Brain microvascular endothelial cell (primary cell): ENCODE measurements around the gene SLC27A2.
"Not testable (repeated sequence)": the region's sequence is repeated elsewhere in the genome, so short reads cannot be mapped to it uniquely, and the experiment has no call there.

Source experiments
- DNase-seq: peaks from one replicate; pipeline ENCODE4 v3.0.0-alpha.2; 2020
- H3K27ac ChIP-seq: fragments of 250-450 bp; sonication (Bioruptor Pico); 2 replicates; pipeline ENCODE4 v1.5.1; 2020; ENCODE audit warnings: mild to moderate bottlenecking, moderate library complexity
- H3K27me3 ChIP-seq: fragments of 250-450 bp; sonication (Bioruptor Pico); replicated peaks from 2 replicates; pipeline ENCODE4 v1.5.1; 2020; ENCODE audit warnings: mild to moderate bottlenecking
- H3K36me3 ChIP-seq: fragments of 250-450 bp; sonication (Bioruptor Pico); replicated peaks from 2 replicates; pipeline ENCODE4 v1.5.1; 2020; ENCODE audit warnings: mild to moderate bottlenecking
- H3K4me3 ChIP-seq: 2 replicates; pipeline ENCODE4 v1.5.1; 2011; ENCODE audit warnings: low read depth, mild to moderate bottlenecking, control low read depth, low read length, moderate library complexity
- in situ Hi-C: cut with HindIII; loops from 2 replicates; pipeline ENCODE4 v1.10.0; 2017; ENCODE audit warnings: low sequenced_read_pairs, low pct_ligation_motif_present
- TF ChIP-seq, protein P1 (sequence below): IDR thresholded peaks from 2 replicates; pipeline ENCODE4 v1.5.1; 2011; ENCODE audit warnings: low read depth, mild to moderate bottlenecking, moderate library complexity, low read length, control low read depth, inconsistent platforms; ENCODE audit errors: missing control alignments

The SLC27A2 gene

DNA sequence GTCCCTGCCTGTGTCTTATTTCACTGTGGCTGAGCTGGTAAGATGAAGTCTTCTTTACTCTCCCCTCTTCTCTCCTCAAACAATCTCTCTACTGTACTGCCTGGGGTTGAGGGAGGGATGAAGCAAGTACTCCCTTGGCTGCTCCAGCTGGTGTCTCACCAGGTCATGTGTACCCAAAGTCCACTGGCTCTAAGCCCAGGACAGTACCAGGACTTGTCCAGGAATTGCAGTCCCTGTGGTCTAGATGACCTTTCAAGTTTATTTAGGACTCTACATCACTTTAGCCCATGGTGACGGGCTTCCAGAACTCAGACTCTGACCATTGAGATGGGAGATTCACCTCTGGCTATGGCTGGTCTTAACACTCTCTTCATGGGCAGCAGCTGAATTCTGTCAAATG lies 17.5 kb upstream of the SLC27A2 start:
- Histone ChIP-seq H3K4me3 (no peak overlapping the region), H3K27me3 (no peaks in the 10 kb centered on the region), H3K27ac (no peak overlapping the region), H3K36me3 (no peaks in the 10 kb centered on the region)
- DNase-seq, result no peak
- TF ChIP-seq, protein P1, sequence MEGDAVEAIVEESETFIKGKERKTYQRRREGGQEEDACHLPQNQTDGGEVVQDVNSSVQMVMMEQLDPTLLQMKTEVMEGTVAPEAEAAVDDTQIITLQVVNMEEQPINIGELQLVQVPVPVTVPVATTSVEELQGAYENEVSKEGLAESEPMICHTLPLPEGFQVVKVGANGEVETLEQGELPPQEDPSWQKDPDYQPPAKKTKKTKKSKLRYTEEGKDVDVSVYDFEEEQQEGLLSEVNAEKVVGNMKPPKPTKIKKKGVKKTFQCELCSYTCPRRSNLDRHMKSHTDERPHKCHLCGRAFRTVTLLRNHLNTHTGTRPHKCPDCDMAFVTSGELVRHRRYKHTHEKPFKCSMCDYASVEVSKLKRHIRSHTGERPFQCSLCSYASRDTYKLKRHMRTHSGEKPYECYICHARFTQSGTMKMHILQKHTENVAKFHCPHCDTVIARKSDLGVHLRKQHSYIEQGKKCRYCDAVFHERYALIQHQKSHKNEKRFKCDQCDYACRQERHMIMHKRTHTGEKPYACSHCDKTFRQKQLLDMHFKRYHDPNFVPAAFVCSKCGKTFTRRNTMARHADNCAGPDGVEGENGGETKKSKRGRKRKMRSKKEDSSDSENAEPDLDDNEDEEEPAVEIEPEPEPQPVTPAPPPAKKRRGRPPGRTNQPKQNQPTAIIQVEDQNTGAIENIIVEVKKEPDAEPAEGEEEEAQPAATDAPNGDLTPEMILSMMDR, result no peak
- in situ Hi-C loops, result no loop called here

DNA sequence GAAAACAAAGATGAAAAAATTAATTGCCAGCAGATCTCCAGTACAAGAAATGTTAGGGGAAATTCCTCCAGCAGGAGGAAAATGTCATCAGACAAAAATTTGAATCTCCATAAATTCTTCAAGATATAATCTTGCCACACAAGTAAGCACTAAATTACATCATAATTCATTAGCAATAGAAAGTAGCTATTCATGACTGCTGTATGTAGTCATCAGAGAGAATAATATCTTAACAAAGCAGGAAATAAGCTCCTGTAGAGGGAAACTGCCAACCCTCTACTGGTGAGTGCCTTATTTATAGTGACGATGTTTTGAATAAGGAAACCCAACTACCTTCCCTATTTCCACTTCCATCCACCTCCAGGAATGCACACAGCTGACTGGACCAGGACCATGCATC lies 15.8 kb upstream of the SLC27A2 start:
- Histone ChIP-seq H3K36me3 (no peaks in the 10 kb centered on the region), H3K27me3 (no peaks in the 10 kb centered on the region), H3K4me3 (no peak overlapping the region), H3K27ac (peak overlapping the region; percentile 67)
- TF ChIP-seq, protein P1, result no peak
- peak; percentile 27 for DNase-seq
- in situ Hi-C loops, result no loop called here

DNA sequence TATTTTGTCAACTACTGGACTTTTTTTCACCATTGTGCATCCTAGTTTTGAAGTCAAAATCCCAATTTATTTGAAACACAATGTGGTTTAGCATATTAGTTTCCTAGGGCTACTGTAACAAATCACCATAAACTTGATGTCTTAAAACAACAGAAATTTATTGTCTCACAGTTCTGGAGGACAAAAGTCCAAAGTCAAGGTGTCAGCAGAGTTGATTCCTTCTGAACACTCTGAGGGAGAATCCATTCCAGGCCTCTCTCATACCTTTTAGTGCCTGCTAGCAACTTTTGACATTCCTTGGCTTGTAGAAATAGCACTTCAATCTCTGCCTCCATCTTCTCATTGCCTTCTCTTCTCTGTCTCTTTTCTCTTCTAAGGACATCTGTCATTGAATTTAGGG lies 14.9 kb upstream of the SLC27A2 start:
- Histone ChIP-seq H3K36me3 (no peaks in the 10 kb centered on the region), H3K27me3 (no peaks in the 10 kb centered on the region), H3K27ac (no peak overlapping the region), H3K4me3 (no peak overlapping the region)
- TF ChIP-seq, protein P1, result no peak
- in situ Hi-C loops, result no loop called here
- DNase-seq, result no peak

DNA sequence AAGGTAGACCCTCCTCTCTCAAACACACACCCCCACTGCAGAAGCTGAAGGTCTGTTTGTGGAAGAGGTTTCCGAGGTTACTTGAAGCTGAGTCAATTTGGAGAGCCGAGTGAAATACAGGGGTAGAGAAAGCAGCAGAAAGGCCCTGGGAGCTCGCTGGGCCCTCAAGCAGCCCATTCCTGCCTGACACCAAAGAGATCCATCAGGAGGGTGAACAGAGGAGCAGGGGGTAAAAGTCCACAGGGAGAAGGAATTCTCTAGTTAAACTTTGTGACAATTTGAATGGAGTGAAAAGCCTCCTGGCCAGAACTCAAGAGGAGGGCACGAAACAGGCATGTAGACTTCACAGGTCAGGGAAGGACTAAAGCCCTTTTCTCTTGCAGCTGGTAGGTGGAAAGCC lies 13.6 kb upstream of the SLC27A2 start:
- in situ Hi-C loops, result no loop called here
- TF ChIP-seq, protein P1, result no peak

DNA sequence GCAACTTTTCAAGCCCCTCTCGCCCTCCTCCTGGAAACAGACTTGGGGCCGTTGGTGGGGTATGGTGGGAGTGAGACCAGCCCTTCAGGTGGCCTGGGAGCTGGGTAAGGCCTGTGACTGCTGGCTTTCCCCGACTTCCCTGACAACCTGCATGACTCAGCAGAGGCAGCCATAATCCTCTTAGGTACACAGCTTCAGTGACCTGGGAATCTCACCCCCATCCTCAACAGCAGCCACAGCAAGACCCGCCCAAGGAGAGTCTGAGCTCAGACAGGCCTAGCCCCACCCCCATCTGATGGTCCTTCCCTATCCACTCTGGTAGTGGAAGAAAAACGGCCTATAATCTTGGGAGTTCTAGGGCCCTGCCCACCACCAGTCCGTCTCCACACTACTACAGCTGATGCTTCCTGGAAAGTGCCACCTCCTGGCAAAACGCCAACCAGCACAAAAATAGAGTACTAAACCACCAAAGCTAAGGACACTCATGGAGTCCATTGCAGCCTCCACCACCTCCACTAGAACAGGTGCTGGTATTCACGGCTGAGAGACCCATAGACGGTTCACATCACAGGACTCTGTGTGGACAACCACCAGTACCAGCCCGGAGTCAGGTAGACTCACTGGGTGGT lies 13.1 kb upstream of the SLC27A2 start:
- Histone ChIP-seq H3K36me3 (no peaks in the 10 kb centered on the region), H3K4me3 (no peak overlapping the region), H3K27me3 (no peaks in the 10 kb centered on the region), H3K27ac (no peak overlapping the region)
- TF ChIP-seq, protein P1, result no peak
- in situ Hi-C loops, result no loop called here
- DNase-seq, result no peak

More for the DNA sequence above, 13.6 kb upstream of the SLC27A2 start:
- Histone ChIP-seq H3K36me3 (no peaks in the 10 kb centered on the region), H3K27ac (no peak overlapping the region), H3K4me3 (no peak overlapping the region), H3K27me3 (no peaks in the 10 kb centered on the region)
- no peak for DNase-seq

DNA sequence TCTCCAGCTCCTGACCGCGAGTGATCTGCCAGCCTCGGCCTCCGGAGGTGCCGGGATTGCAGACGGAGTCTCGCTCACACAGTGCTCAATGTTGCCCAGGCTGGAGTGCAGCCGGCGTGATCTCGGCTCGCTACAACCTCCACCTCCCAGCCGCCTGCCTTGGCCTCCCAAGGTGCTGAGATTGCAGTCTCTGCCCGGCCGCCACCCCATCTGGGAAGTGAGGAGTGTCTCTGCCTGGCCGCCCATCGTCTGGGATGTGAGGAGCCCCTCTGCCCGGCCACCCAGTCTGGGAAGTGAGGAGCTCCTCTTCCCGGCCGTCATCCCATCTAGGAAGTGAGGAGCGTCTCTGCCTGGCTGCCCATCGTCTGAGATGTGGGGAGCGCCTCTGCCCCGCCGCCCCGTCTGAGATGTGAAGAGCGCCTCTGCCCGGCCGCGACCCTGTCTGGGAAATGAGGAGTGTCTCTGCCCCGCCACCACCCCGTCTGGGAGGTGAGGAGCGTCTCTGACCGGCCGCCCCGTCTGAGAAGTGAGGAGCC lies 9.6 kb upstream of the SLC27A2 start:
- in situ Hi-C loops, H3K4me3 ChIP-seq, H3K36me3 ChIP-seq, DNase-seq, H3K27me3 ChIP-seq, H3K27ac ChIP-seq: not testable (repeated sequence)
